Hepatocyte (in vitro differentiated cells): ENCODE results near the gene MGAM2. TPM values are rescaled to one million over a fixed set of nuclear protein-coding genes. Genes with fewer than 3 reads are reported as not detected.

ENCODE experiments used
- DNase-seq: peaks from one replicate; pipeline ENCODE4 v3.0.0-alpha.2; 2016; ENCODE audit warnings: low spot score
- H2AFZ ChIP-seq: fragments of 200-600 bp; sonication (generic); 2 replicates; pipeline ENCODE4 v1.6.0; 2016; ENCODE audit warnings: antibody characterized with exemption, mild to moderate bottlenecking
- H3K27ac ChIP-seq: fragments of 200-600 bp; sonication (generic); 2 replicates; pipeline ENCODE4 v1.5.1; 2016; ENCODE audit warnings: mild to moderate bottlenecking
- H3K27me3 ChIP-seq: fragments of 200-600 bp; sonication (generic); 2 replicates; pipeline ENCODE4 v1.6.1; 2016
- H3K36me3 ChIP-seq: fragments of 200-600 bp; sonication (generic); replicated peaks from 2 replicates; pipeline ENCODE4 v1.5.1; 2016; ENCODE audit warnings: low read depth; ENCODE audit not compliant: insufficient read depth
- H3K4me1 ChIP-seq: fragments of 200-600 bp; sonication (generic); 2 replicates; pipeline ENCODE4 v1.5.1; 2016; ENCODE audit warnings: mild to moderate bottlenecking, moderate library complexity; ENCODE audit not compliant: insufficient read depth
- H3K4me2 ChIP-seq: fragments of 200-600 bp; sonication (generic); 2 replicates; pipeline ENCODE4 v1.6.0; 2016
- H3K4me3 ChIP-seq: fragments of 200-600 bp; sonication (generic); 2 replicates; pipeline ENCODE4 v1.5.1; 2016; ENCODE audit warnings: mild to moderate bottlenecking
- H3K79me2 ChIP-seq: fragments of 200-600 bp; sonication (generic); 2 replicates; pipeline ENCODE4 v1.6.0; 2017; ENCODE audit warnings: mild to moderate bottlenecking
- H3K9me2 ChIP-seq: fragments of 200-600 bp; sonication (generic); replicated peaks from 2 replicates; pipeline ENCODE4 v1.6.0; 2017; ENCODE audit warnings: mild to moderate bottlenecking; ENCODE audit not compliant: insufficient read depth
- H3K9me3 ChIP-seq: fragments of 200-600 bp; sonication (generic); 2 replicates; pipeline ENCODE4 v1.5.1; 2016; ENCODE audit warnings: low read depth, mild to moderate bottlenecking
- H4K20me1 ChIP-seq: fragments of 200-600 bp; sonication (generic); 2 replicates; pipeline ENCODE4 v1.6.0; 2016; ENCODE audit warnings: mild to moderate bottlenecking; ENCODE audit not compliant: insufficient read depth, poor library complexity, severe bottlenecking
- EZH2 ChIP-seq: fragments of 200-600 bp; sonication (generic); IDR thresholded peaks from 2 replicates; pipeline ENCODE4 v1.6.1; 2016; ENCODE audit warnings: antibody characterized with exemption, mild to moderate bottlenecking, borderline replicate concordance
- EZH2phosphoT487 ChIP-seq: fragments of 200-600 bp; sonication (generic); IDR thresholded peaks from one replicate; pipeline ENCODE4 v1.6.1; 2018; ENCODE audit warnings: antibody characterized with exemption, mild to moderate bottlenecking, low read depth, moderate library complexity; ENCODE audit not compliant: unreplicated experiment, severe bottlenecking
- WGBS: methylation state at CpG from one replicate; pipeline ENCODE4 v1.1.6; 2016; ENCODE audit warnings: low lambda C conversion rate; ENCODE audit errors: missing lambda C conversion rate; 5-methylcytosine and 5-hydroxymethylcytosine counted together
- polyA plus RNA-seq: library from polyadenylated mRNA; unstranded; fragments of >200 nt; fragmentation: Nextera tagmentation; extraction: Ambion mirVana; gene quantifications from 2 replicates; pipeline ENCODE4 v1.2.1, GENCODE V29; 2016
- total RNA-seq: library from RNA; depleted of rRNA; stranded (reverse); fragments of >200 nt; gene quantifications from 2 replicates; pipeline ENCODE4 v1.2.3, GENCODE V29; 2014
- TF ChIP-seq, protein P1 (sequence below): fragments of 200-600 bp; sonication (generic); IDR thresholded peaks from 2 replicates; pipeline ENCODE4 v1.5.1; 2016; ENCODE audit warnings: antibody characterized with exemption, mild to moderate bottlenecking; ENCODE audit not compliant: poor library complexity

Gene MGAM2
- total and polyA plus RNA-seq, 2 experiments from 2014 or later: 1.6 to 4.1 TPM

DNA sequence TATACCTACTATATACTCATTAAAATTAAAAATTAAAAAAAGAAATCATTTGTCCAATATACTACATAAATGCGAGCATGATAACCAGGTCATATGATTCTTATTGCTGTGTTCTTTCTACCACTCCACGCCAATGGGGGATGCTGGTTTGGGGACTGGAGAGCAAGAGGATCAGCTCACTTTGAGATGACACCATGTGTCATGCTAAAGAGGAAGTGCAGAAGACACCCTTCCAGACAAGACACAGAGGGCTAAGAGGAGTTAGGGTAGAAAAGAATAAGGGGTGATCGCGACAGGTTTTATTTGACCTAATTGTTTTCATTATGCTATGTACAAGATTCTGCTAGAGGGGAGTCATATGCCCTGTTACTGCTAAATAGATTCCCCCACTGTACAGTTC is 33.8 kb upstream of the MGAM2 start:
- H2AFZ ChIP-seq: no peak overlapping the region
- no peak overlapping the region for H3K4me2 ChIP-seq
- no peaks in the 10 kb centered on the region for H3K4me1 ChIP-seq
- H4K20me1 ChIP-seq: no peaks in the 10 kb centered on the region
- no peaks in the 10 kb centered on the region for H3K9me3 ChIP-seq
- H3K36me3 ChIP-seq: no peaks in the 10 kb centered on the region
- no peak for DNase-seq
- no peaks in the 10 kb centered on the region for H3K27me3 ChIP-seq
- no peaks in the 10 kb centered on the region for H3K9me2 ChIP-seq
- no peak overlapping the region for H3K27ac ChIP-seq
- no peaks in the 10 kb centered on the region for H3K79me2 ChIP-seq
- H3K4me3 ChIP-seq: no peak overlapping the region
- TF ChIP-seq, protein P1, sequence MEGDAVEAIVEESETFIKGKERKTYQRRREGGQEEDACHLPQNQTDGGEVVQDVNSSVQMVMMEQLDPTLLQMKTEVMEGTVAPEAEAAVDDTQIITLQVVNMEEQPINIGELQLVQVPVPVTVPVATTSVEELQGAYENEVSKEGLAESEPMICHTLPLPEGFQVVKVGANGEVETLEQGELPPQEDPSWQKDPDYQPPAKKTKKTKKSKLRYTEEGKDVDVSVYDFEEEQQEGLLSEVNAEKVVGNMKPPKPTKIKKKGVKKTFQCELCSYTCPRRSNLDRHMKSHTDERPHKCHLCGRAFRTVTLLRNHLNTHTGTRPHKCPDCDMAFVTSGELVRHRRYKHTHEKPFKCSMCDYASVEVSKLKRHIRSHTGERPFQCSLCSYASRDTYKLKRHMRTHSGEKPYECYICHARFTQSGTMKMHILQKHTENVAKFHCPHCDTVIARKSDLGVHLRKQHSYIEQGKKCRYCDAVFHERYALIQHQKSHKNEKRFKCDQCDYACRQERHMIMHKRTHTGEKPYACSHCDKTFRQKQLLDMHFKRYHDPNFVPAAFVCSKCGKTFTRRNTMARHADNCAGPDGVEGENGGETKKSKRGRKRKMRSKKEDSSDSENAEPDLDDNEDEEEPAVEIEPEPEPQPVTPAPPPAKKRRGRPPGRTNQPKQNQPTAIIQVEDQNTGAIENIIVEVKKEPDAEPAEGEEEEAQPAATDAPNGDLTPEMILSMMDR: no peak
- TF ChIP-seq EZH2phosphoT487 (no peak), EZH2 (no peak)
- WGBS: 88% methylated on average over 4 of the region's 4 CpGs

DNA sequence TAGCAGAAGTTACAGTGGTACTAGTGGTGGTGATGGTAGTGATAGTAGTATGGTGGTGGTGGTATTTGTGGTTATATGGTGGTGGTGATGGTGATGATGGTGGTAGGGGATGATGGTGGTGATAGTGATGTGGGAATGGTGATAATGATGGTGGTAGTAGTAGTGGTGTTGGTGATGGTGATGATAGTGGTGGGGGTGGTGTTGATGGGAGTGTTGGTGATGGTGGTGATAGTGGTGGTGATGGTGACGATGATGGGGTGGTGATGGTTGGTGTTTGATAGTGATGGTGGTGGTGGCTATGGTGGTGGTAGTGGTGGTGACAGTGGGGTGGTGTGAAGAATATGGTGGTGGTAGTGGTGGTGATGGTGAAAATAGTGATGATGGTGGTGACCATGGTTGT is 27.9 kb upstream of the MGAM2 start:
- no peaks in the 10 kb centered on the region for H3K27me3 ChIP-seq
- H3K9me2 ChIP-seq: no peaks in the 10 kb centered on the region
- WGBS: 86% methylated on average over 1 of the region's 1 CpG
- no peaks in the 10 kb centered on the region for H4K20me1 ChIP-seq
- H2AFZ ChIP-seq: no peak overlapping the region
- no peak overlapping the region for H3K4me2 ChIP-seq
- DNase-seq: no peak
- H3K27ac ChIP-seq: no peak overlapping the region
- TF ChIP-seq EZH2: no peak
- TF ChIP-seq EZH2phosphoT487: no peak
- TF ChIP-seq, protein P1: no peak
- H3K4me3 ChIP-seq: no peak overlapping the region
- H3K9me3 ChIP-seq: no peaks in the 10 kb centered on the region
- H3K79me2 ChIP-seq: no peaks in the 10 kb centered on the region
- no peaks in the 10 kb centered on the region for H3K4me1 ChIP-seq
- no peaks in the 10 kb centered on the region for H3K36me3 ChIP-seq

DNA sequence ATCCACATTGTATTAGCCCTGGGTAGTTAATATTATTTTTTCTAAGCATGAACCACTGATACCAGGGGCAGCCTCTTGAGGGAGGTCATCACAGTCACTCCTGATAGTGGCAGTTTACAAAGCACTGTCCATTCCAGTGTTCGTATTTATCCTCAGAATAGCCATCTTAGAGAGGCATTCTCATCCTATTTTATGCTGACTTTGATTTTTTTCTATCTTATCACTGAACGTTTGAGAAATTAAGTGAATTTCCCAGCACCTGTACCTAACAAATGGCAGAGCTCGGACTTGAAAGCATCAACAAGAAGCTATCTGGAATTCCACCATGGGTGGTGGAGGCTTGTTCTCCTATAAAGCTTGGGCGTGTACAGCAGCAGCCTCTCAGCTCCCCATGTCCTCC is 26.1 kb upstream of the MGAM2 start:
- TF ChIP-seq EZH2phosphoT487: no peak
- TF ChIP-seq, protein P1: no peak
- no peak for TF ChIP-seq EZH2
- Histone ChIP-seq H3K27ac (no peak overlapping the region), H3K79me2 (no peaks in the 10 kb centered on the region), H3K9me2 (no peaks in the 10 kb centered on the region), H3K36me3 (no peaks in the 10 kb centered on the region), H3K9me3 (no peaks in the 10 kb centered on the region), H3K4me2 (no peak overlapping the region), H4K20me1 (no peaks in the 10 kb centered on the region), H2AFZ (no peak overlapping the region), H3K4me3 (no peak overlapping the region), H3K27me3 (no peaks in the 10 kb centered on the region), H3K4me1 (no peaks in the 10 kb centered on the region)
- no peak for DNase-seq
- WGBS: 79% methylated on average over 4 of the region's 4 CpGs
